GM19351 (cell line): ENCODE measurements around the gene RIC1.
"Not testable (repeated sequence)": the region's sequence is repeated elsewhere in the genome, so short reads cannot be mapped to it uniquely, and the experiment has no call there.

ENCODE experiments used
- ATAC-seq: cut with Tn5 transposase; IDR thresholded peaks from one replicate; pipeline ENCODE4 v1.9.1; 2021; ENCODE audit warnings: mild to moderate bottlenecking, moderate library complexity; ENCODE audit not compliant: unreplicated experiment

RIC1 gene

DNA sequence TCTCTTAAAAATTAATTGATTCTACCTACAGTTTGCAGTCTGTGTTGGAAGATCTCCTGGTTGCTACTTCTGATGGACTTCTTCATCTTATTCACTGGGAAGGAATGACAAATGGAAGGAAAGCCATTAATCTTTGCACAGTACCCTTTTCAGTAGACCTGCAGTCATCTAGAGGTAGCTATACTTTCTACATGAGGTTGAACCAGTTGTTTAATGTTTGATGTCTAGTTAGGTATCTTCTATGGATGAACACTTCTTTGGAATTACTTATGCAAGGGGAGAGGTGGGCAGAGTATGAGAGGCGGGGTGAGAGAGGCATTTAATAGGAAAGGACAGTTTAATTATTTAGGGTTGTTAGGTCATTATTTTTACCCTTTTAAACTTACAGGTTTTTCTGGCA lies 91.2 kb downstream of the RIC1 start:
- no peak for ATAC-seq

DNA sequence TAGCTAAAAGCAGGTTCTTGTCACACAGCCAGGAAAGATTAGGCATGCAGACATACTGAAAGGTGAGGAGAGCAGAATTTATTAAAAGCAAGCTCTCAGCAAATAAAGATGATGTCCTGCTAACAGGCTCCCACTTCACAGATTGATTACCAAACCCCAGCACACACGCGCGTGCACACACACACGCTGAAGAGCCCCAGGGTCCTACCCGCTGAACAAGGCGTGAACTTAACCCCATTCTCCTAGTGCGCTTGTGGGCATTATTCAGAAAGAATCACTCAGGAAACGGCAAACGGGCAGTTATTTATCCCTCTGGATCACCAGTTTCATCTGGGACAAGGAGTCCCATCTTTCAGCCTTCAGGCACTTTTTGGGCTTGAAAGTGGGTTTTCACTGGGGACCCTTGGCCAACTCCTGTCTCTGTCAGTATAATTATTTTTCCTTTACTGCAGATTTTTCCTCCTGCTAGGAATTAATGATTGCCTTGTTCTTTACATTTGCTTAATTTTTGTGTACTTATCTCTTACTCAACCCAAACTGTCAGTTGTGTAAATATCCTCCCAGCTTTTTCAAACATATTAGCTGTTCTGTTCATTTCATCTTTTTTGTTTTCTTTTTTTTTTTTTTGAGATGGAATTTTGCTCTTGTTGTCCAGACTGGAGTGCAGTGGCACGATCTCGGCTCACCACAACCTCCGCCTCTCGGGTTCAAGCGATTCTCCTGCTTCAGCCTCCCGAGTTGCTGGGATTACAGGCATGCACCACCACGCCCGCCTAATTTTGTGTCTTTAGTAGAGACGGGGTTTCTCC lies 92.6 kb downstream of the RIC1 start:
- ATAC-seq = no peak

DNA sequence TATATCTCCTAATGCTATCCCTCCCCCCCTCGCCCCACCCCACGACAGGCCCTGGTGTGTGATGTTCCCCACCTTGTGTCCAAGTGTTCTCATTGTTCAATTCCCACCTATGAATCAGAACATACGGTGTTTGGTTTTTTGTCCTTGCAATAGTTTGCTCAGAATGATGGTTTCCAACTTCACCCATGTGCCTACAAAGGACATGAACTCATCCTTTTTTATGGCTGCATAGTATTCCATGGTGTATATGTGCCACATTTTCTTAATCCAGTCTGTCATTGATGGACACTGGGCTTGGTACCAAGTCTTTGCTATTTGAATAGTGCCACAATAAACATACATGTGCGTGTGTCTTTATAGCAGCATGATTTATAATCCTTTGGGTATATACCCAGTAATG lies 93.8 kb downstream of the RIC1 start:
- not testable (repeated sequence) for ATAC-seq

DNA sequence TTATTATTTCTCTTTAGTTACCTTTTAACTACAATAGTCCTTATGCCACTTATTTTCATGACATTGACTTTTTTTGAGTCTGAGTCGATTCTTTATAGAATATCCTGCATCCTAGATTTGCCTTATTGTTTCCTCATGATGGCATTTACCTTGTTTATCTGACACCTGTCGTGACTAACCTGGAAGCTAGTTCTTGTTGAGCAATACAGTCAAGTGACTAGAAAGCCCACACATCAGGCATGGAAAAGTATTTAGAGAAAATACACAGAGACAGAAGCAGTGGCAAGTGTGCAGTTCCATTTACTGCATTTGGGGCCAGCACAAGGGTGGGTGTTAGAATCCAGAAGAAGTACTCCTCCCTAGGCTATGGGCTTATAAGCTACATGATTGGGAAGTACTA lies 106.2 kb downstream of the RIC1 start:
- ATAC-seq = no peak

DNA sequence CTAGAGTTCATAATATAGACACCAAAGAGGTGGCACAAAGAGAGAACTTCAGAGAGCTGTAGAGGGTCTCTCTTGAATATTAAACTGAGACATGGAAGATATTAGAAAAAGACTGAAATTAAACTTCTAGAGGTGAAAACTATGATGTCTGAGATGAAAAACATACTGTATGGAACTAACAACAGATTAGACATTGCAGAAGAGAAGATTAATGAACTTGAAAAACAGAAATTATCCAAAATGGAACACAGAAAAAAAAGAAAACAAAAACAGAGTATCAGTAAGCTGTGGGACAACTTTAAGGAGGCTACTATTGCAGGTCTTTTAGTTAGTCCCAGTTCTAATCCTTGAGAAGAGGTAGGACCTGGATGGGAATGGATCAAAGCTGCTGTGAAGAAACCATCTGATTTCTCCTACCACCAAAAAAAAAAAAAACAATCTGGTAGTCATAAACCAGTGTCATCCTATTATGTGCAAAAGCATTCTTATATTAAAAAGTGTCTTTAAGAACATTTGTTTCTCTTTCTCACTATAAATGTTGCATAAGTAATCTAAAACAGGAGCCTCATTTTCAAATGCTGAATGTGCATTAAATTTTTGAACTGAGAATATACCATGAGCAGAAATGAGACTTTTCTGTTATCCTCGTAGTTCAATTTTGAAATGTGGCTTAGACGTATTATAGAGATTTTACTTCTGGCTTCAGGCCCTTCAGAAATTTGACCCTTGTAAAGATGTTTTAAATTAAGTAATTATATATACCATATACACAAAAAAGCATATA lies 107.8 kb downstream of the RIC1 start:
- ATAC-seq = no peak

DNA sequence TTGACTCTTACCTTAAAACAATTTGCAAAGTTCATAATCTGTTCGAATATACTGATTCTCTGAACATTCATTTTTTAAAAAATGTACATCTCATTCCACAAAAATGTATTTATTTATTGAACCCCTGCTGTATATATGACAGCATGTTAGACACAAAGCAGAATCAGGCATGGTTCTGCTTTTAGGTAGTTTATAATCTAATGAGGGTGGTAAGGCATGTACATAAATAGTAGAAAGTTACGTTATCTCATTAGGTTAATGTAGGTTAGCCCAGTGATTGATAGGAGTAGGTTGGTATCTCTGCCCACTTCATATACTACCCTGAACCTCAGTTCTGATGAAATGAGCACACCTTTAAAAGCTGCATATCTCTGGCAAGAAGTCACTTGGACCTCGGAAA lies 114.2 kb downstream of the RIC1 start:
- no peak for ATAC-seq

DNA sequence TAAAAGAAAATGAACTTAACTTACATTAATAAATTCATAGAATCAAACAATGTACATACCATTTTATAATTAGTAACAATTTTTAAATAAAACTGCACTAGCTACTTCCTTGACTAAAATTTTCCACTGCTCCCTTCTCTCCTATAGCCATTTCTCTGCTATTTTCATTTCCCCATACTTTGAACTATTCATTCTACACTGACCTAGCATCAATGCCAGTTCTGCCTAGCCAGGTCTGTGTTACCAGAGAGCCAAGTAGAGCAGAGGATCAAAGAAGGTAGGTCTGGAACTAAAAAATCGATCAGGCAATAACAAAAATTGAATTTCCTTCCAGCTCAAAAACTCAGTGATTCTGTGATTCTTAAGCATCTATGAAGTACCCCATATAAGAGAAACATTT lies 119.5 kb downstream of the RIC1 start:
- no peak for ATAC-seq

DNA sequence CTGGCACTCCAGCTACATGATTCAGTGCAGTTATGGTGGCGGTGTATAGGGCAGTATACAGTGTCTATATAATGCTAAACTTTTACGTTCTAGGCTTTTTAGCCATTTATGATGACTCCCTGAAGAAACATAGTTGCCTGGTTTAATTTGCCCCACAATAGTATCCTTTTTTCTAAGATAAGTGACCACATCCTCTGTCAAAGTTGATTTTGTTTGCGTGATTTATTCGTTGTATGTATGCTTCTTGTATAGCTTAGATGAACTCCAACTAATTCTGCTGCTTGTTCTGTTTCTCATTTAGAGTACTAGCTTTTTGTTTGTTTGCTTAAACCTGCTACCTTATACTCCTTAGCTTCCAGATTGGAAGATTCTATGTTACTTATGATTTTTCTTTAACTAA lies 120.4 kb downstream of the RIC1 start:
- no peak for ATAC-seq

DNA sequence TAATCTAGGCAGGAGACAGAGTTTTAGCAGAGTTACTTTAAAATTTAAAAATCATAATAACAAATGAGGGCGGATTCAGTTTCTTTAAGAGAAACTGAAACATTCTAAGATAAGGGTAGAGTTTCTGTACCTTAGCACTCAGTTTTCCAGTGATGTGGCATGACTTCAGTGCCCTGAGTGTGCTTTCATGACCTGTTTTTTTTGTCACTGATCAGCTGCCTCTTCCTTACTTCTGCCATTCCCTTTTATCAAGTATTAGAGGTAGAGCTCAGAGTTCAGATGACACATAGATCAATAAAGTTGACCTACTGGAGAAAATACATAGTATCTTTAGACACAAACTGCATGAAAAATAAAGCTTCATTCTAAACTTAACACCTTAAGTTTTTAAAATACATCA lies 121.7 kb downstream of the RIC1 start:
- no peak for ATAC-seq

DNA sequence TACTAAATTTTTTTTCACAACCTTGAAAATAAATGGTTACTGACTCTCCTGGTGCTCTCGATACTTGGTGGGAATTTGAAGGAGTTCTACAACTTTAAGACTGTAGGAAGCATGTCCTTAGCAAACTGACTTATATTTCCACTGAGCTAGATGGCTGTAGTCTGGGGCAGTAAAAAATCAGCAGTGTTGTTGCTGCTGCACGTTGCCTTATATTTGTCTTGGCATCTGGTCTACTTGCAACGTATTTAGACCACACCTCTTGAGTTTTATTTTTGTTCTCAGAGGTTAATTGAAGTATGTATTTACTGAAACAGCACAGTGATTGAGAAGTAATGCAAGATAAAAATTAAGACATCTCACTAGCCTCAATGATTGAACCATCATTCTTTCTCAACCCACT lies 127.7 kb downstream of the RIC1 start:
- no peak for ATAC-seq

DNA sequence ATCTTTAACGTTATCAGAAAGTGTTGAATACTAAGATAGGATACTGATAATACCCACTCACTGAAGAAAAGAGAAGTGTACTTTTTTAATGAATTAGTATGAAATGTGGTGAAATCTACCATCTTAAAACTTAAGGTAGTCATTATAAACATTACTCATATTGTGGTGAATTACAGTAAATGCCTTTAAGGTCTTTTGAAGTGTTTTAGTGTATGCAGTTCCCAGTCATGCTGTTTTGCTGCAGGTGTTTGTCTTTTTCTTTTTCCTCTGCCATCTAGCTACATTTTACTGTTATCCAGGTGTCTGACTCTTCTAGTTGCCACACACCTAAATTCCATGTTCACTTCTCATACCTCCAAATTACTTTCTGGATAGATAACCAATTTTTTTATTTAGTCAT lies 131.4 kb downstream of the RIC1 start:
- no peak for ATAC-seq

DNA sequence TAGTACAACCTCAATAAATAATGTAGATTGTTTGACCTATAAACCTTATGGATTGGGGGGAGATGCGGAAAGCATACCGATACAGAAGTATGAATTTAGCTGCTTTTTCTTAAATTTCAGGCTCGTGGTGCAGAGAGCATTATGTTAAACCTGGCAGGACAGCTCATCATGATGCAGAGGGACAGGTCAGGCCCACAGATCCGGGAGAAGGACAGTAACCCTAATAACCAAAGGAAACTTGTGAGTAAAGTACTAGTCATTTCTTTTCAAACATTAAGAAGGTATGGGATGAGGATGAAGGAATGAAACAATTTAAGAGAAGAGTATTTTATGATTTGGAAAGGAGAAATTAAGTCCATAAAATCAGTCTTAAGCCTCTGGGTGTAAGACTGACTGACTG lies 133.5 kb downstream of the RIC1 start:
- no peak for ATAC-seq

DNA sequence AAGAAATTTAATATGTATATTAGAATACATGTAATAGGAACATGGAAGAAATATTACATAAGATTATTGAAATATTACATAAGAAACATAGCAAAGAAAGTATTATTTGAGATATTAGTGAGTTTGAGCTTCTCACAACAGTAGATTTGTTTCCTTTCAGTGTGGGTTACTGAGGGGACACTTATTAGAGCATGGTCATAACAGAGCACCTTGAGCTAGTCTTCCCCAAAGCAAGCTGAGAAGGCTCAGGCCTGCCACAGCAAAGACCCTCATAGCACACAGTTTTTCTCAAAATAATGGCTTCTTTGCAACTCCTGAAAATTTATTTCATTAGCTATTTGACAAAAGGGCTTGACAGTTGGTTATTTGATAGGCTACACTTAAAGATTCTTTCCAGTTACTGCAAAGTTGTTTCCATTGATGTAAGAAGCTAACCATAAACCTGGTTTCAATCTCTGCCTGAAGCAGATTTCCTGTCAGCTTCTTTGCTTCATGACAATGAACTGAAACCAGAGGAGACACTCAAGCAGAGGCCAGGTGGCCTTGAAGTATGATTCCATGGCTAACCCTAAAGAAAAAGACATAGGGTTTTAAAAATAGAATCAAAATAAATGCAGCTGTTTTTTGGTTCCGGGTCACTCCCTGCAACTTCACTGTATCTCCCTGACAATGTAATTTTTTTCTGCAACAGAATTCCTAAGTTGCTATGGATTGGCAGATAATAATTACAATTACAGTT lies 135.4 kb downstream of the RIC1 start:
- peak; percentile 93 for ATAC-seq

DNA sequence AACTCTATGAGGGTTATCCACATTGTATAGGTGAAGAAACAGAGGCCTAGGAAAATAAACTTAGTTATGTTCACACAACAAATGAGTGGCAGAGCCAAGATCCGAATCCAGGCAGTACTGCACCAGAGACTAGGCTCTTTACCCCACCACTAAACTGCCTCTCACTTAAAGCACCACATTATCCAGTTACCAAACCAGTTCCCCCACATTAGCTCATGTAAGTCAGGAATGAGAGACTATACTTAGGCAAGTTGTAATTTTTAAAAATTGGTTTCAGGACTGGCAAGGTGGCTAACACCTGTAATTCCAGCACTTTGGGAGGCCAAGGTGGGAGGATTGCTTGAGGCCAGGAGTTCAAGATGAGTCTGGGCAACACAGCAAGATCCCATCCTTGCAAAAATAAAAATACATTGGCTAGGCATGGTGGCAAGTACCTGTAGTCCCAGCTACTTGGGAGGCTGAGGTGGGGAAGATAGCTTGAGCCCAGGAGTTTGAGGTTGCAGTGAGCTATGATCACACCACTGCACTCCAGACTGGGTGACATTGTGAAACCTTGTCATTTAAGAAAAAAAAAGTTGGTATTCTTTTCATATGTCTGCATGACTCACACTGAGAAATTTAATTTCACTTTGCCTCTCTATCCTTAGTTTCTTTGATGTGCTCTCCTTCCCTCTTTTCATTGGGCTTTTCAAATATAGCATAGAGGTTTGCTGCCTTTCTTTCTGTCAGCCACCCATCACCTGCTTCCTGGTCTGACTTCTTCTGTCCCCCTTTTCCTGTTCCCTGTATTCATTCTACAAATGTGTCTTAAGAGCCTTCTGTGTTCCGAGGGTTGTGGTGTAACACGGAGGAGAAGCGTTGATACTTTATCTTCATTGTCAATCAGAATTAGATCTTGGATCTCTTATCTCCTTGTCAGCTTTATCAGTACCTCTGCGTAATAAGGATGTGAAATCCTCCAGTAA lies 139.3 kb downstream of the RIC1 start:
- peak; percentile 47 for ATAC-seq

DNA sequence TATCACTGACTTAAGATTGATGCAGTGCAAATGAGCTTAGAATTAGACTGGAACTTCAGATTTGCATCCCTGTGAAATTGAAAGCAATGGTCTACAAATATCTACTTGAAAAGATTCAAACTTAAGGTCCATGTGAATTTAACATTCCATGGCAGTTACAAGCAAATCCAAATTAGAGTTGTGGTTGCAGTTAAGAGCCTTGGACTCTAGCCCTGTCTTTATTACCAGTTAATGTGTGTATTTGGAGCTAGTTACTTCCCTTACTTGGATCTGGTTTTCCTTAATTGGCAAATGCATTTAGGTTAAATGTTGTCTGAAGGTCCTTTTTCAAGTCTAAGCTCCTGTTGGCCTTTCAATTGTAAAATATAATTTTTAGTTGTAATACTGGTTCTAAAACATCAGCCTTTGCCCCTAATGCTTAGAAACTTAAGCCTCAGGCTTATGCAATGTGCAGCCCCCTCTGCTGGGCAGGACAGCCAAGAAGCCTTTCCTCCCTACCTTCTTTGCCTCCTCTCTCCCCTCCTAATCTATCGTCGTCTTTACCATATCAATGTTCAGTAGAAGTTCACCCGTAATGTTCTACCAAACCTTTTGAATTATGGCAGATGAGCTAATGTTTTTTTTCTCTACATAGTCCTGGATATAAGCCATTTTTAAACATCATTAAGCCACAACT lies 144.6 kb downstream of the RIC1 start:
- ATAC-seq = no peak

DNA sequence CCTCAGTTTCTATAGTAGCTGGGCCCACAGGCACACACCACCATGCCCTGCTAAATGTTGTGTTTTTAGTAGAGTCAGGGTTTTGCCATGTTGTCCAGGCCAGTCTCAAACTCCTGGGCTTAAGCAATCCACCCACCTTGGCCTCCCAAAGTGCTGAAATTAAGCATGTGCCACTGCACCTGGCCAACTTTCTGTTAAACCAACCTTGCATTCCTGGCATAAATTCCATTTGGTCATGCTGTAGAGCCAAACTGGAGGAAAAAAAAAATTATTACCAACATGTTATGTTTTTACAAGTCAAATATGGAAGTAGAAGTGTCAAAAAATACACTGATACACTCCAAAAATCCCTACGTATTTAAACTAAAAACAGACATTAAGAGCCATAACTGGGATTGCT lies 149.9 kb downstream of the RIC1 start:
- no peak for ATAC-seq

DNA sequence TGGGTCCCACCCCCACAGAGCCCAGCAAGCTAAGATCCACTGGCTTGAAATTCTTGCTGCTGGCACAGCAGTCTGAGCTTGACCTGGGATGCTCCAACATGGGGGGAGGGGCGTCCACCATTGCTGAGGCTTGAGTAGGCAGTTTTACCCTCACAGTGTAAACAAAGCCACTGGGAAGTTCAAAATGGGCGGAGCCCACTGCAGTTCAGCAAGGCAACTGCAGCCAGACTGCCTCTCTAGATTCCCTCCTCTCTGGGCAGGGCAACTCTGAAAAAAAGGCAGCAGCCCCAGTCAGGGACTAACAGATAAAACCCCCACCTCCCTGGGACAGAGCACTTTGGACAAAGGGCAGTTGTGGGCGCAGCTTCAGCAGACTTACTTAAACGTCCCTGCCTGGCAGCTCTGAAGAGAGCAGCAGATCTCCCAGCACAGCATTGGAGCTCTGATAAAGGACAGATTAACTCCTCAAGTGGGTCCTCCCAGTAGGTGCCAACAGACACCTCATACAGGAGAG lies 150.9 kb downstream of the RIC1 start:
- not testable (repeated sequence) for ATAC-seq

DNA sequence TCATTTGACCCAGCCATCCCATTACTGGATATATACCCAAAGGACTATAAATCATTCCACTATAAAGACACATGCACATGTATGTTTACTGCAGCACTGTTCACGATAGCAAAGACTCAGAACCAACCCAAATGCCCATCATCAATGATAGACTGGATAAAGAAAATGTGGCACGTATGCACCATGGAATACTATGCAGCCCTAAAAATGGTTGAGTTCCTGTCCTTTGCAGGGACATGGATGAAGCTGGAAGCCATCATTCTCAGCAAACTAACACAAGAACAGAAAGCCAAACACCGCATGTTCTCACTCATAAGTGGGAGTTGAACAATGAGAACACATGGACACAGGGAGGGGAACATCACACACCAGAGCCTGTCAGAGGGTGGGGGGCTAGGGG lies 154.5 kb downstream of the RIC1 start:
- not testable (repeated sequence) for ATAC-seq

DNA sequence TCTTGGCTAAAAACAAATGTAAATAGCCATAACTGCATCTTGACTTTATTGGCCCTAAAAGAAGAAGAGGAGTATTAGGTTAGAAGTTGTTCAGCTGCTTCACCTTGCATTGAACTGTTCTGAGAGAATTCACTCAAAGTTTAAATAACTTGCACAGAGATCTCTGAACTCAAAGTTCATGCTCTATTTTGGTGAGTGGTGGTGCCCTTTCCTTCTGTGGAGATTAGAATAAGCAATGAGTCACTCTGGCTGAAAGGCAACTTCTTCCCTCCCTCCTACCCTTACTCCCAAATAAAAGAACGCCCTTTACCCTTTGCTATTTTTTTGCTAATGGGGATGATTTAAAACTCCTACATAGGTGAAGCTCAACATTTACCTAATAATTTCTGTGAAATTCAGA lies 155.1 kb downstream of the RIC1 start:
- no peak for ATAC-seq
